Choroid plexus epithelial cell (primary cell): Measurements from ENCODE around the gene FGD4.
A peak's percentile ranks its signal among the peaks of the same experiment; 100 is the strongest.

ENCODE experiments used
- DNase-seq: peaks from one replicate; pipeline ENCODE4 v3.0.0-alpha.2; 2010; ENCODE audit warnings: low read depth
- H3K4me3 ChIP-seq: 2 replicates; pipeline ENCODE4 v1.5.1; 2011; ENCODE audit warnings: low read depth, mild to moderate bottlenecking, control low read depth, low read length, moderate library complexity
- CTCF ChIP-seq: conservative IDR thresholded peaks from 2 replicates; pipeline ENCODE4 v1.5.1; 2011; ENCODE audit warnings: low read depth, mild to moderate bottlenecking, control low read depth, inconsistent platforms, low read length, moderate library complexity

The FGD4 gene

GRCh38 chr12:32399370-32400113, at the start of gene FGD4:
Gene FGD4, plus strand, starts transcription at chr12:32399558.
- peak; percentile 41 for TF ChIP-seq CTCF
- DNase-seq, result peak; percentile 85
- peak within 1 kb of the TSS; percentile 87 for H3K4me3 ChIP-seq

- no peak overlapping the region for H3K4me3 ChIP-seq
- no peak for TF ChIP-seq CTCF
- no peak for DNase-seq
Observed at GRCh38 chr12:32353540-32353939, 45.8 kb upstream of the FGD4 start.

GRCh38 chr12:32357601-32358249, 41.6 kb upstream of the FGD4 start:
- DNase-seq, result no peak
- no peak overlapping the region for H3K4me3 ChIP-seq
- no peak for TF ChIP-seq CTCF

GRCh38 chr12:32360956-32361355, 38.4 kb upstream of the FGD4 start:
- DNase-seq, result no peak
- no peak for TF ChIP-seq CTCF
- no peak overlapping the region for H3K4me3 ChIP-seq

- TF ChIP-seq CTCF, result no peak
- H3K4me3 ChIP-seq, result no peak overlapping the region
- DNase-seq, result no peak
Observed at GRCh38 chr12:32362892-32363291, 36.5 kb upstream of the FGD4 start.

- TF ChIP-seq CTCF, result peak; percentile 88
- peak; percentile 92 for DNase-seq
- H3K4me3 ChIP-seq, result no peak overlapping the region
Observed at GRCh38 chr12:32365473-32366064, 33.8 kb upstream of the FGD4 start.
